Measurements from ENCODE around the gene CENPE.

CENPE gene

GRCh38 chr4:103076747-103077347, 121.3 kb downstream of the CENPE start, which contains the start of gene SLC9B2:
Gene SLC9B2 (minus strand): TSS chr4:103076761. CDS start chr4:103067550, 9,211 bp downstream.
- in situ Hi-C loops (cut with HindIII; ENCODE audit: low sequenced_read_pairs): loop anchor here (5.0 kb wide), 1 partner anchor 55 kb away; no protein-coding TSS in a partner anchor

DNA sequence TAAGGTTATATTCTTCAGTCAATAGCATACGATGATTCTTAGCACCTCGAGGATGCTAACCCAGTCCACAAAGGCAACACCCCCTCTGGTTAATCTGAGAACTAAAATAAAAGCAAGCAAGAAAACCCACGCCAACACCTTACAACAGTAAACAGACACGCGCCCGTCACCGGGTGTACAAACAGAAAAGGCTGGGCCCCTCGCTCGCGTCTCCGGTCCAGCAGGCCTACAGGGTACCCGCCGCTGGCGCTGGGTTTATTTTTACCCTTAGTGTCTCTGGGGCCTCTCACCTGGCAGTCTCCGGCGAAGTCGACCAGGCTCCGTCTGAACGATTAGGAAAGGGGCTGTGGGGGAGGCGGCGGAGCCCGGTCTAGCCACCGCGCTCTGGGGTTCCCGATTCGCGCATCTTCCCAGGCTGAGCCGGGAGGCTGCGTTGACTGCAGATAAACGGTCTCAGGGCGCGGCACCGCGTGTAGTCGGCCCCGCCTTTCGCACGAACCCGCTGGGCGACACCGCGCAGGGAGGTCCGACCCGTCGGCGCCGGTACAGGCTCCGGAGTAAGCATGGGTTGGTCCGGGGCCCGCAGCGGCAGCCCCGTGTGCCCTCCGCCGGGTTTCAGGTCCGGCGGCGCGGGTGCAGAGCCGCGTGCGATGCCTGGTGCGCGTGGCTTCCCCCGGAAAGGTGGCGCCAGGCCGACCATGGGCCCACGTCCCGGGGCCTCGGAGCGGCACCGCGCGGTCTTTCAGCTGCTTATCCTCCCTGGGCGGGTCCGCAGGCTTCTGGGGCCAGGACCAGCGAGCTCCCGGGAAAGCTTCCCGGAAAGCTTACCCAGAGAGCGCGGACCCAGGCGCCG, 122.0 kb downstream of the CENPE start:
- in situ Hi-C loops (cut with HindIII; ENCODE audit: low sequenced_read_pairs): loop anchor here (5.0 kb wide), 1 partner anchor 54 kb away; no protein-coding TSS in a partner anchor

- in situ Hi-C loops (cut with HindIII; ENCODE audit: low sequenced_read_pairs): loop anchor here (5.0 kb wide), 1 partner anchor 53 kb away; no protein-coding TSS in a partner anchor
These were observed 122.7 kb downstream of the CENPE start for GRCh38 chr4:103075435-103075893.

GRCh38 chr4:103074744-103075434, 123.3 kb downstream of the CENPE start:
- in situ Hi-C loops (cut with HindIII; ENCODE audit: low sequenced_read_pairs): loop anchor here (5.0 kb wide), 1 partner anchor 53 kb away; no protein-coding TSS in a partner anchor

- in situ Hi-C loops (cut with HindIII; ENCODE audit: low sequenced_read_pairs): no loop called here
These were observed 124.2 kb downstream of the CENPE start for GRCh38 chr4:103073792-103074438.

DNA sequence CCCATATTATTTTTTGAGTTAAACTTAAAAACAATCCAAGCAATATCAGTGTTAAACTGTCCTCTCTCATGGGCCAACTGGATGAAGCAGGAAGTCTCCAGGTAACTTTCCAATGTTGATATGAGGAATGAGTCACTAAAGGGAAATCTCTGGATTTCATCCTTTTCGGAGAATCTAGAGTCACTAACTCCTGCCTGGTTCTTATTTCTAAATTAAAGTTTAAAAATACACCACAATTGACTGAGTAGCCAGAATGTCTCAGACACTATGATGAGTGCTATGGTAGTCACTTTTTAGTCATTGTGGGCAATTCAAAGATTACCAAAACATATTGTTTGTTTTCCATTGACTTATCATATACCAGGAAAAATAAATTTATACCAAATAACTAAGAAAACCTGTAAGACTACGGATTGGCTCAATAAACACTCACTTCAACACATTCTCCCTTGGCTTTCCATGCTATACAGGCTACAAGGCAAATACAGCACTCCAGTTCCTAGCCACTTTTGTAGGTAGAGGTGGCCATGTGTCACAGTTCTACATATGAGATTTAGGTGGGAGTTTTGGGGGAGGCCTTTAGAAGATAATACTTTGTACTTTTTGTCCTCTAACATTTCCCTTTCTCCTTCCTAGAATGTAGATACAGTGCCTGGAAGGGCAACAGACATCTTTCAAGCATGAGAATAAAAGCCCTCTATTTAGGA, 130.1 kb downstream of the CENPE start:
- in situ Hi-C loops (cut with HindIII; ENCODE audit: low sequenced_read_pairs): no loop called here

DNA sequence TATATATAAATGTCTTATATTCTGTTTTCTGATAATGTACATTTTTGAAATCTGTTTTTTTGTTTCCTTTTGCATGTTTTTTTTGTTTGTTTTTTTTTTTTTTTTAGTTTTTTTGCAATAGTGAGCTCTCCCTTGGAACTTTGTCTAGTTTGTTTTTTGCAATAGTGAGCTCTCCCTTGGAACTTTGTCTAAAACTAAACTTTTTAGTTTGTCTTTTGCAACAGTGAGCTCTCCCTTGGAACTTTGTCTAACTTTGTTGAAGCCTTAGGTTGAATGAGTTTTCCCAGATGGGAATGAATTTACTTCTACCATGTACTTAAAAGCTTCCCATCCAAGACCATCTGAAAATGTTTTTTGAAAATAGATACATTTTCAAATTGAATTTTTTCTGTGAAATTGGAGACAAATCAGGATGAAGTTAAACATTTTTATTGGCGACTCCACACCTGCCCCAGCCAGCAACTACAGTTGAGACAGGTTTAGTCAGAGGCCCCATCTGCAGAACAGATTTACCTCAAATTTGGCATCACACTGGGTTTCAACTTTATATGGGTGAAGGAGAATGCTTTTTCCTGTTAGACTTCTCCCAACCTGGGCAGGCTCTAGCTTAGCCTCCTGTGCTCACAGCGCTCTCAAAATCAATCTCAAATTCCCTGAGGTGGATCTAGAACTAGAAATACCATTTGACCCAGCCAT, 137.5 kb downstream of the CENPE start:
- in situ Hi-C loops (cut with HindIII; ENCODE audit: low sequenced_read_pairs): no loop called here
